VCaP (cell line): ENCODE results near the gene HES6.

Experiments used
- H3K27ac ChIP-seq: fragments of 450-650 bp; 2 replicates; pipeline ENCODE4 v1.5.1; 2017
- TF ChIP-seq, protein P1 (sequence below): fragments of 450-650 bp; conservative IDR thresholded peaks from 2 replicates; pipeline ENCODE4 v1.5.1; 2017; ENCODE audit warnings: mild to moderate bottlenecking, moderate library complexity

HES6 gene, protein sequence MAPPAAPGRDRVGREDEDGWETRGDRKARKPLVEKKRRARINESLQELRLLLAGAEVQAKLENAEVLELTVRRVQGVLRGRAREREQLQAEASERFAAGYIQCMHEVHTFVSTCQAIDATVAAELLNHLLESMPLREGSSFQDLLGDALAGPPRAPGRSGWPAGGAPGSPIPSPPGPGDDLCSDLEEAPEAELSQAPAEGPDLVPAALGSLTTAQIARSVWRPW

GRCh38 chr2:238239863-238240756 is at the start of gene HES6:
HES6 (minus strand) TSS chr2:238240038; CDS start chr2:238239905, 133 bp downstream.
- H3K27ac ChIP-seq = peak within 1 kb of the TSS; percentile 59

GRCh38 chr2:238289574-238289973 is 49.7 kb upstream of the HES6 start:
- TF ChIP-seq, protein P1, sequence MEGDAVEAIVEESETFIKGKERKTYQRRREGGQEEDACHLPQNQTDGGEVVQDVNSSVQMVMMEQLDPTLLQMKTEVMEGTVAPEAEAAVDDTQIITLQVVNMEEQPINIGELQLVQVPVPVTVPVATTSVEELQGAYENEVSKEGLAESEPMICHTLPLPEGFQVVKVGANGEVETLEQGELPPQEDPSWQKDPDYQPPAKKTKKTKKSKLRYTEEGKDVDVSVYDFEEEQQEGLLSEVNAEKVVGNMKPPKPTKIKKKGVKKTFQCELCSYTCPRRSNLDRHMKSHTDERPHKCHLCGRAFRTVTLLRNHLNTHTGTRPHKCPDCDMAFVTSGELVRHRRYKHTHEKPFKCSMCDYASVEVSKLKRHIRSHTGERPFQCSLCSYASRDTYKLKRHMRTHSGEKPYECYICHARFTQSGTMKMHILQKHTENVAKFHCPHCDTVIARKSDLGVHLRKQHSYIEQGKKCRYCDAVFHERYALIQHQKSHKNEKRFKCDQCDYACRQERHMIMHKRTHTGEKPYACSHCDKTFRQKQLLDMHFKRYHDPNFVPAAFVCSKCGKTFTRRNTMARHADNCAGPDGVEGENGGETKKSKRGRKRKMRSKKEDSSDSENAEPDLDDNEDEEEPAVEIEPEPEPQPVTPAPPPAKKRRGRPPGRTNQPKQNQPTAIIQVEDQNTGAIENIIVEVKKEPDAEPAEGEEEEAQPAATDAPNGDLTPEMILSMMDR = no peak
- H3K27ac ChIP-seq = peak overlapping the region; percentile 96

More at GRCh38 chr2:238239863-238240756, at the start of gene HES6:
- TF ChIP-seq, protein P1 = 0 out of 2 replicates have a peak, but pooled peaks have one; percentile 8

GRCh38 chr2:238288650-238289573 is 49.1 kb upstream of the HES6 start:
- TF ChIP-seq, protein P1 = peak; percentile 58
- H3K27ac ChIP-seq = peak overlapping the region; percentile 96

GRCh38 chr2:238287737-238288649 is 48.2 kb upstream of the HES6 start, which contains the start of gene PER2:
PER2 (minus strand) TSS chr2:238288610; CDS start chr2:238277936, 10,674 bp downstream.
- H3K27ac ChIP-seq = peak within 1 kb of the TSS; percentile 96
- TF ChIP-seq, protein P1 = peak; percentile 29

GRCh38 chr2:238286987-238287736 is 47.3 kb upstream of the HES6 start:
- TF ChIP-seq, protein P1 = no peak
- peak overlapping the region; percentile 96 for H3K27ac ChIP-seq

DNA sequence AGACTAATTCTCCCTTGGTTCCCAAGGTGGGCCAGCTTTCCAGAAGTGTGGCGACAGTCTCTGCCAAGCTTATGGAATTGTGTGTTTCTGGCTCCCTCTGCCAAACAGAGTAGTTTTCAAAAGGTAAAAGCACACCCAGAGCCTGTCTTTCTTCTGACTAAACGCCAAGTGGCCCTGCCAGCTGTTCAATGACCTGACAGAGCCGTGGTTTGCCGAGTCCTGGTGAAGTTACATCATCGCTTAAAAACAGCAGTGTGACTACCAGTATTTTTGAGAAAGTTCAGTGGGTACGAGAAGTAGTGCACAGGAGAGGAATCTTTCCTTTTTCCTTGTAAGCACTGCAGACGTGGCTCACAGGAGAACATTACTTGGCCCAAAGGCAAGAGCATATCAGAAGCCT is 46.7 kb upstream of the HES6 start:
- H3K27ac ChIP-seq = peak overlapping the region; percentile 96
- TF ChIP-seq, protein P1 = no peak
